GM20000 (cell line): Measurements from ENCODE around the gene DIP2C.

Source experiments
- DNase-seq: peaks from one replicate; pipeline ENCODE4 v3.0.0; 2012; ENCODE audit warnings: low spot score
- TF ChIP-seq, protein P1 (sequence below): IDR thresholded peaks from 2 replicates; pipeline ENCODE4 v1.5.1; 2012; ENCODE audit warnings: mild to moderate bottlenecking, control low read depth; ENCODE audit errors: extremely low read depth, missing control alignments

The DIP2C gene

DNA sequence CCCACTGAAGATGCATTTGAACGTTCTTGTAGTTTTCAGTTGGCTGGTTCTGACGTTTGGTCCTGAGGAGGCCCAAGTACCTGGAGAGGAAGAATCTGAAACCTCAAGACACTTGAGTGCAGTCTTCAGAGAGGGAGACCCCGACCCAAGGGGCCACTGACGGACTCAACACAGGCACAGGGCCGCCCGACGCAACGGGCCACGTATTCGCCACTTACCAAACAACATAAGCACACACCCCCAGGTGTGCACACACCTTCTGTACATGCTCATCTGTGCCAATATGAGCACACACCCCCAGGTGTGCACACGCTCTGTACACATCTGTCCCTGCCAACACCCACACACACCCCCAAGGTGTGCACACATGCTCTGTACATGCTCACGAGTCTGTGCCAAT, 68.5 kb downstream of the DIP2C start:
- TF ChIP-seq, protein P1, sequence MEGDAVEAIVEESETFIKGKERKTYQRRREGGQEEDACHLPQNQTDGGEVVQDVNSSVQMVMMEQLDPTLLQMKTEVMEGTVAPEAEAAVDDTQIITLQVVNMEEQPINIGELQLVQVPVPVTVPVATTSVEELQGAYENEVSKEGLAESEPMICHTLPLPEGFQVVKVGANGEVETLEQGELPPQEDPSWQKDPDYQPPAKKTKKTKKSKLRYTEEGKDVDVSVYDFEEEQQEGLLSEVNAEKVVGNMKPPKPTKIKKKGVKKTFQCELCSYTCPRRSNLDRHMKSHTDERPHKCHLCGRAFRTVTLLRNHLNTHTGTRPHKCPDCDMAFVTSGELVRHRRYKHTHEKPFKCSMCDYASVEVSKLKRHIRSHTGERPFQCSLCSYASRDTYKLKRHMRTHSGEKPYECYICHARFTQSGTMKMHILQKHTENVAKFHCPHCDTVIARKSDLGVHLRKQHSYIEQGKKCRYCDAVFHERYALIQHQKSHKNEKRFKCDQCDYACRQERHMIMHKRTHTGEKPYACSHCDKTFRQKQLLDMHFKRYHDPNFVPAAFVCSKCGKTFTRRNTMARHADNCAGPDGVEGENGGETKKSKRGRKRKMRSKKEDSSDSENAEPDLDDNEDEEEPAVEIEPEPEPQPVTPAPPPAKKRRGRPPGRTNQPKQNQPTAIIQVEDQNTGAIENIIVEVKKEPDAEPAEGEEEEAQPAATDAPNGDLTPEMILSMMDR, result no peak
- DNase-seq, result no peak

DNA sequence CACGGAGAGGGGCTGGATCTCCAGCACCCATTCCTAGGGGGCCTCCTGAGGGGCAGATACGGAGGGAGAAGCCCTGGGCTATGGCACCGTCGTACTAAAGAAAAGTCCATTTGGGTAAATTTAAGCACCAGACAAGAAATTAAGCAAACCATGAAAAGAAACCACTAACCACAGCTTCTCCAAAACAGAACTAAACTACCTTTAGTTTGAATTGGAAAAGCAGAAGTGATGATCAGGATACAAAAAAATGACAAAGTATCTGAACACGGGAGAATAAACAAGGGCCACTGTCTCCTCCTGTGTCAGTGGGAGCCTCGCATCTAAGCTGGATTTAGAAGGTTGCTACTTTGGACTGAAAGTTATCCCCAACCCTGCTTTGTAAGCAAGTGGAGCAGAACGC, 69.1 kb downstream of the DIP2C start:
- no peak for DNase-seq
- TF ChIP-seq, protein P1, result no peak

DNA sequence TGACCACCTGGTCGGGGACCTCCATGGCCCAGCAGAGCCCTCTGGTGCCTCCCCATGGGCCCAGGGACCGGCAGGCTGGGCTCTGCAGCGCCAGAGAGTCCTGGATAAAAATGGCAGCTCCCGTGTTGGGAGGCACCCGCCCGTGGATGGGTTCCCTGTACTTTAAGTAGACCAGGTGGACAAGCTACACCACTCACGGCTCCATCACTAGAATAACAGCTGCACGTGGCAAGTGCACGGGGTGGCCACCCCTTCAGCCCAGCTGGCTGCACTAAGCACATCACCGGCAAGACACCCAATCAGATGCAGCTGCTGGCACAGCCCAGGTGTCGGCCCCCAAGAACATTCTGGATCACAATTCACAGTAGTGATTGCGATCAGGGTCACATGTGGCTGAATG, 69.8 kb downstream of the DIP2C start:
- TF ChIP-seq, protein P1, result no peak
- no peak for DNase-seq

DNA sequence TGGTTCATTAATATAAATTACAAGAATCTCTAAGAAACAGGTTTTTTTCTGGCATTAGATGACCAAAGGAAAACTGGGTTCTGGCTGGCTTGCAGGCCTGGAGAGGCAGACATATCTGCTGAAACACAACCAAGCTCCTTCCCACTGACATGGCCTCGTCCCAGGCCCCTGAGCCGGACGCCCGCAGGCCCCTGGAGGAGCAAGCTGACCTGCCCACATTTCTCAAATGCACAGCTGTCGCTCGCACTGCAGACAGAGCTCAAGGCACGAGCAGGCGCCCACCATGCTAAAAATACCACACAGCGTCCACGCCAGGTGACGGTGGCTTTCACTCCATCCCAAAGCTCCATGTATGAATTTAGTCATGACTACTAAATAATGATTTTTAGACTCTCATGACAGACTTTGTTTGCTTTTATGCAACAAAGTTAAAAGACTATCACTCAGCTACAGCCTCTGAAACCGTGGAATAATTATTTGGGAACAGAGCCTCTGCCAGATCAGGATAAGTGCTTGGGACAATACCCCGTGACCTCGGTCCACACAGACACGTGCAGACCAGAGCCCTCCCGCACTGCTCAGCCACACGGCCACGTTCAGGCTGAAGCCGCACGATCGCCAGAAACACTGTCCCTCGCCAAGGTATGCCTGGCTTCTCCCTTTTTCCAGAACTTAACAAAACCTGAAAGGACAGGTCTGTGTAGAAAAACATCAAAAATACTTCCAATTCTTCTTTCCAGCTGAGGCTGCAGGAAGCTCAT, 71.1 kb downstream of the DIP2C start:
- TF ChIP-seq, protein P1, result no peak
- DNase-seq, result no peak

DNA sequence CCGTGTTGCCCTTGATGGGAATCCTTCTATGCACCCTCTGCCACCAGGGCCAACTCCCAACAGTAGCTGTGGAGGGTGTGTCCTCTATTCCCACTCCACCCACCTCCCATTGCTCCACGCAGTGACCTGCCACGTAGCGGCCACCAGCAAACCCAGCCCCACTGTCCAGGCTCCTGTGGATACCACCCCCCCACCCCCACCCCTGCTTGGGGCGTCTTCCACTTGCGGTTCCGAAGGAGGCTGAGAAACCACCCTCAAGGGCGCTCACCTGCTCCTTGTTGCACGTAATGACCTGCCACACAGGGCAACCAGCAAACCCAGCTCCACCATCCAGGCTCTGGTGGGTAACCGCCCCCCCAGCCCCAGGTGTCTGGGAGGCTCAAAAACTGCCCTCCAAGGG, 72.0 kb downstream of the DIP2C start:
- no peak for DNase-seq
- TF ChIP-seq, protein P1, result no peak

DNA sequence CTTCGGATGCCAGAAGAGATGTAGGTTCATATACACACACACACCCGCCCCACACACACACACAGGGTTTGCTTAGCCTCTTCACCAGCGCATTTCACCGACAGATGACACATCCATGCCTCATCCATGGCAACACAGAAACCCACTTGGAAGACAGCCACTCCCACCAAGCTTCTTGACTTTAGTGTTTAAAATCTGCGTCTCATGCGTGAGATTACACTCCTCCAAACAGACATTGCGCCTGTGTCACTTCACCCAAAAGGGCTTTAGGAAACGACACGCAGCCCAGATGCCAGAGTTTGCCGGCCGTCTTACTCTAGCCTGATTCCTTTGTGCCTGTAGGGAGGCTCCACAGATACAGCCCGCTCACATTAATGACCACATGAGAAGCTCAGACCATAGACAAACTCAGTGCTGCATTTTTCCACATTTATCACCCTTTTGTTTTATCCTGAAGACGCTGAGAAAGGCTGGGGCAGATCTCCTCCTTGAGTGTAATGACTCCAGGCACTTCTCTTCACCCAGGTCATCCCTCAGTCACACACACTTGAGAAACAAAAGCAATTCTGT, 73.8 kb downstream of the DIP2C start:
- no peak for DNase-seq
- TF ChIP-seq, protein P1, result no peak

DNA sequence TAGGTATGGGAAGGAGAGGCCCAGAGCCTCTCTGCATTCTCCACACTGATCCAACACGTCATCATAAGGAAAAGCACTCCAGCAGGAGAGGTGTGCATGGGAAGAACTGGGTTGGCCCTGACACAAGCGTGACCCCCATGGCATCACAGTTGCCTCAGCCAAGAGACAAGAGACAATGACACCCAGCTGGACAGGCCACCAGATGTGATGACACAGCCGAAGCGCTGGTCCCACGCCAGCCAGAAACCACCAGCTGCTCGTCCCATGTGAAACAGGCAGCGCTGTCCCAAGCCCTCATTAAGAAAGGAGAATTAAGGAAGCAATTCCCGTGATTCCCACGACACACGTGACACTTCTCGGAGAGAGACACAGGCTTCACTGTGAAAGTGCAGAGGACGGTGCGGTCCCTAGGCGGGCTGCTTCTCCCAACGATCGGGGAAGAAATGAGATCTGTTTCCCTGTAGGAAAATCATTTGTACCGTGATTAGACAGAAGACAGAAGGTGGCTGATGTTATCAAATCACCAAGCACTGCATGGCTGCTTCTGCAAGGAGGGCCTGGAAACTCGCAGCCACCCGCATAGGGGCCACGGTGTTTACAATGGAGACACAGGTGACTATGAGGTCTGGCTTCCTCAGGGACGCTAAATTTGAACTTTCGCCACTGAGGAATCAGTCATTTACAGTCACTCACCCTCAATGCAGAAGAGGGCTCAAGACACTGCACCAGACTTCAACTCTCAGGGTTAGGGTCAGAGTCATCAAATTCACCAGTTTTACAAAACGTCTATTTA, 74.5 kb downstream of the DIP2C start:
- no peak for DNase-seq
- TF ChIP-seq, protein P1, result no peak
